GM21786 (cell line): ENCODE results near the gene AHR.
"Not testable (repeated sequence)": the region's sequence is repeated elsewhere in the genome, so short reads cannot be mapped to it uniquely, and the experiment has no call there.

Experiments
- ATAC-seq: cut with Tn5 transposase; IDR thresholded peaks from one replicate; pipeline ENCODE4 v1.9.1; 2021; ENCODE audit not compliant: unreplicated experiment

Gene AHR

GRCh38 chr7:17371671-17372524 lies 73.4 kb downstream of the AHR start:
- no peak for ATAC-seq

GRCh38 chr7:17374157-17374556 lies 75.7 kb downstream of the AHR start:
- no peak for ATAC-seq

- no peak for ATAC-seq
Measured at GRCh38 chr7:17374654-17375053, 76.2 kb downstream of the AHR start.

- no peak for ATAC-seq
Measured at GRCh38 chr7:17376595-17376994, 78.1 kb downstream of the AHR start.

- no peak for ATAC-seq
Measured at GRCh38 chr7:17380736-17381662, 82.5 kb downstream of the AHR start.

- ATAC-seq = not testable (repeated sequence)
Measured at GRCh38 chr7:17382408-17383354, 84.2 kb downstream of the AHR start.

- ATAC-seq = no peak
Measured at GRCh38 chr7:17384400-17384799, 85.9 kb downstream of the AHR start.

- no peak for ATAC-seq
Measured at GRCh38 chr7:17385612-17386011, 87.2 kb downstream of the AHR start.

GRCh38 chr7:17390392-17390791 lies 91.9 kb downstream of the AHR start:
- ATAC-seq = no peak

GRCh38 chr7:17391366-17391765 lies 92.9 kb downstream of the AHR start:
- no peak for ATAC-seq

GRCh38 chr7:17392846-17393245 lies 94.4 kb downstream of the AHR start:
- ATAC-seq = no peak

GRCh38 chr7:17394563-17394962 lies 96.1 kb downstream of the AHR start:
- ATAC-seq = not testable (repeated sequence)
